HepG2 (cell line): ENCODE data around the gene BGN. TPM values are rescaled to one million over a fixed set of nuclear protein-coding genes. Genes with fewer than 3 reads are reported as not detected.

ENCODE experiments used
- ATAC-seq: fragments of 200-7000 bp; cut with Tn5 transposase; 3 replicates; pipeline ENCODE4 v1.9.1; 2020; ENCODE audit warnings: mild to moderate bottlenecking, moderate library complexity
- BruUV-seq: library from RNA; stranded (reverse); fragments of 400-500 nt; replicated peaks from 2 replicates; lab custom pipeline; 2021; lab: Mats Ljungman, UMichigan
- CTCF ChIA-PET: fragments of 300-600 bp; formaldehyde crosslinking; extraction: SDS; loops from one replicate; lab custom pipeline; 2021; ENCODE audit warnings: low total read pairs, inconsistent platforms, low intra/inter-chr PET ratio; lab: Yijun Ruan, JAX
- POLR2A ChIA-PET: fragments of 350-600 bp; sonication (Branson Sonifier 250); formaldehyde crosslinking; loops from one replicate; lab custom pipeline; 2020; ENCODE audit warnings: antibody characterized with exemption, inconsistent platforms; lab: Yijun Ruan, JAX
- DNase-seq: peaks from one replicate; pipeline ENCODE4 v3.0.0-alpha.2; 2015; ENCODE audit warnings: low spot score
- FAIRE-seq: peaks from 3 replicates; lab custom pipeline; 2011; peaks lifted over from hg19 to GRCh38; lab: Jason Lieb, UNC
- H2AFZ ChIP-seq: one replicate; pipeline ENCODE4 v1.6.1; 2011; ENCODE audit warnings: low read length, inconsistent platforms
- H3K27ac ChIP-seq: fragments of 300-600 bp; 3 replicates; pipeline ENCODE4 v1.8.0; 2011; ENCODE audit warnings: mixed run types, mild to moderate bottlenecking, mixed read lengths, low read length, inconsistent platforms; ENCODE audit not compliant: insufficient read depth; ENCODE audit errors: extremely low read length
- H3K27me3 ChIP-seq, 2 experiments: fragments of 200-600 bp in 1 of 2; 2 replicates in 1 of 2; 3 replicates in 1 of 2; pipeline versions ENCODE4 v1.6.0 to v1.8.0; 2011; ENCODE audit warnings: low read length in 2 of 2, mild to moderate bottlenecking in 2 of 2, moderate library complexity in 2 of 2, inconsistent platforms in 1 of 2; ENCODE audit not compliant: insufficient read depth in 2 of 2, control insufficient read depth in 1 of 2
- H3K36me3 ChIP-seq, 2 experiments: fragments of 200-600 bp in 1 of 2; replicated peaks in 1 of 2; 2 replicates in 1 of 2; 3 replicates in 1 of 2; pipeline versions ENCODE4 v1.5.1 to v1.8.0; 2011; ENCODE audit warnings: low read length in 2 of 2, inconsistent platforms in 1 of 2; ENCODE audit not compliant: insufficient read depth in 2 of 2, control insufficient read depth in 1 of 2
- H3K4me1 ChIP-seq: 2 replicates; pipeline ENCODE4 v1.5.1; 2012; ENCODE audit warnings: low read length, inconsistent platforms; ENCODE audit not compliant: insufficient read depth
- H3K4me2 ChIP-seq: 2 replicates; pipeline ENCODE4 v1.6.0; 2011; ENCODE audit warnings: low read depth, low read length, inconsistent platforms
- H3K4me3 ChIP-seq, 3 experiments: fragments of 200-600 bp in 1 of 3; sonication (generic), shearing (Covaris generic) in 1 of 3; replicated peaks in 1 of 3; 2 replicates each; pipeline ENCODE4 v1.5.1; 2011 to 2016; ENCODE audit warnings: low read length in 3 of 3, inconsistent platforms in 2 of 3, low read depth in 2 of 3, mild to moderate bottlenecking in 2 of 3, control low read depth in 1 of 3, mixed read lengths in 1 of 3; ENCODE audit not compliant: insufficient read depth in 1 of 3
- H3K79me2 ChIP-seq: one replicate; pipeline ENCODE4 v1.6.1; 2011; ENCODE audit warnings: low read length, inconsistent platforms; ENCODE audit not compliant: insufficient read depth
- H3K9ac ChIP-seq: 2 replicates; pipeline ENCODE4 v1.6.0; 2011; ENCODE audit warnings: mild to moderate bottlenecking, low read depth, low read length, inconsistent platforms; ENCODE audit not compliant: insufficient read depth
- H3K9me3 ChIP-seq: 2 replicates; pipeline ENCODE4 v1.5.1; 2012; ENCODE audit warnings: mild to moderate bottlenecking, low read length
- H4K20me1 ChIP-seq: 2 replicates; pipeline ENCODE4 v1.6.0; 2011; ENCODE audit warnings: inconsistent platforms, mild to moderate bottlenecking, low read length, moderate library complexity; ENCODE audit not compliant: insufficient read depth
- ETV5 ChIP-seq: IDR thresholded peaks from 2 replicates; pipeline ENCODE4 v1.6.1; 2018; ENCODE audit warnings: missing biosample characterization, missing genetic modification reagents, inconsistent platforms, borderline replicate concordance
- HNF1B ChIP-seq: sonication (generic); formaldehyde crosslinking; IDR thresholded peaks from 2 replicates; pipeline ENCODE4 v1.5.1; 2020; ENCODE audit warnings: mild to moderate bottlenecking, moderate library complexity, missing genetic modification reagents
- MLX ChIP-seq: IDR thresholded peaks from 2 replicates; pipeline ENCODE4 v1.6.1; 2016
- NFE2 ChIP-seq: sonication (generic); formaldehyde crosslinking; IDR thresholded peaks from 2 replicates; pipeline ENCODE4 v1.4.0; 2020; ENCODE audit warnings: missing genetic modification reagents
- RFX3 ChIP-seq: IDR thresholded peaks from 2 replicates; pipeline ENCODE4 v1.6.1; 2016; ENCODE audit warnings: missing biosample characterization, missing genetic modification reagents
- RNF219 ChIP-seq: sonication (generic); formaldehyde crosslinking; IDR thresholded peaks from 2 replicates; pipeline ENCODE4 v1.5.0; 2020; ENCODE audit warnings: mild to moderate bottlenecking, missing genetic modification reagents
- SIX1 ChIP-seq: sonication (generic); formaldehyde crosslinking; IDR thresholded peaks from 2 replicates; pipeline ENCODE4 v1.4.0; 2020; ENCODE audit warnings: missing genetic modification reagents, borderline replicate concordance
- SRSF9 ChIP-seq: fragments of 200-400 bp; formaldehyde crosslinking; IDR thresholded peaks from 2 replicates; pipeline ENCODE4 v1.6.1; 2018; ENCODE audit warnings: borderline replicate concordance, mild to moderate bottlenecking, low read depth, low read length; ENCODE audit not compliant: insufficient read depth, poor library complexity, severe bottlenecking
- TEF ChIP-seq: sonication (generic); formaldehyde crosslinking; IDR thresholded peaks from 2 replicates; pipeline ENCODE4 v1.5.0; 2020; ENCODE audit warnings: missing genetic modification reagents
- YEATS4 ChIP-seq: sonication (generic); formaldehyde crosslinking; IDR thresholded peaks from 2 replicates; pipeline ENCODE4 v1.4.0; 2020; ENCODE audit warnings: missing genetic modification reagents, borderline replicate concordance
- ZBTB43 ChIP-seq: sonication (generic); formaldehyde crosslinking; conservative IDR thresholded peaks from 2 replicates; pipeline ENCODE4 v1.4.0; 2020; ENCODE audit warnings: missing genetic modification reagents
- ZNF138 ChIP-seq: sonication (generic); formaldehyde crosslinking; IDR thresholded peaks from 2 replicates; pipeline ENCODE4 v1.5.0; 2020; ENCODE audit warnings: mild to moderate bottlenecking, low read depth, missing genetic modification reagents
- ZNF235 ChIP-seq: sonication (generic); formaldehyde crosslinking; IDR thresholded peaks from 2 replicates; pipeline ENCODE4 v1.8.1; 2023; ENCODE audit warnings: mild to moderate bottlenecking, missing genetic modification reagents, borderline replicate concordance
- ZNF30 ChIP-seq: sonication (generic); formaldehyde crosslinking; IDR thresholded peaks from 2 replicates; pipeline ENCODE4 v1.5.0; 2020; ENCODE audit warnings: mild to moderate bottlenecking, missing genetic modification reagents
- ZNF331 ChIP-seq: sonication (generic); formaldehyde crosslinking; IDR thresholded peaks from 2 replicates; pipeline ENCODE4 v1.4.0; 2020; ENCODE audit warnings: missing genetic modification reagents
- ZNF605 ChIP-seq: sonication (generic); formaldehyde crosslinking; IDR thresholded peaks from 2 replicates; pipeline ENCODE4 v1.8.0; 2022; ENCODE audit warnings: mild to moderate bottlenecking, missing genetic modification reagents
- ZNF616 ChIP-seq: sonication (generic); formaldehyde crosslinking; IDR thresholded peaks from 2 replicates; pipeline ENCODE4 v1.5.0; 2020; ENCODE audit warnings: low read depth, mild to moderate bottlenecking, missing genetic modification reagents
- ZSCAN30 ChIP-seq: sonication (generic); formaldehyde crosslinking; IDR thresholded peaks from 2 replicates; pipeline ENCODE4 v1.5.0; 2020; ENCODE audit warnings: mild to moderate bottlenecking, missing genetic modification reagents
- WGBS: methylation state at CpG from one replicate; pipeline ENCODE4 v1.1.6; 2017; ENCODE audit warnings: low lambda C conversion rate; 5-methylcytosine and 5-hydroxymethylcytosine counted together
- in situ Hi-C: cut with HindIII; loops from 2 replicates; pipeline ENCODE4 v1.10.0; 2017; ENCODE audit warnings: low pct_unique_long_range_greater_than_20kb; ENCODE audit not compliant: extremely low pct_ligation_motif_present
- intact Hi-C: fragments of 100-400 bp; cut with micrococcal nuclease; formaldehyde crosslinking; loops from one replicate; pipeline ENCODE4 v1.10.0; 2022; ENCODE audit not compliant: unreplicated experiment
- polyA plus RNA-seq, 8 experiments: library from polyadenylated mRNA; depleted of rRNA in 3 of 8; stranded (reverse) in 7 of 8; unstranded in 1 of 8; fragments of >200 nt; fragmentation: Illumina TruSeq in 4 of 8; extraction: Trizol in 4 of 8; gene quantifications; 2 replicates each; pipeline versions ENCODE4 v1.2.1 to v1.2.3, GENCODE V29; 2011 to 2016; ENCODE audit warnings: low read depth in 4 of 8, missing spikeins in 1 of 8, mixed read lengths in 1 of 8; ENCODE audit not compliant: insufficient read depth in 1 of 8
- total RNA-seq, 5 experiments: library from RNA; depleted of rRNA; stranded (reverse); fragments of >200 nt; fragmentation: Illumina TruSeq; extraction: Trizol; gene quantifications; 2 replicates each; pipeline ENCODE4 v1.2.3, GENCODE V29; 2016; ENCODE audit warnings: low read depth in 1 of 5

The BGN gene
- total and polyA plus RNA-seq, 2 of the 13 experiments (the other 11 are each of a cell fraction or from before 2014, with no cell fraction given) = 0.18 to 0.63 TPM

- Histone ChIP-seq H3K9ac (no peak overlapping the region), H4K20me1 (no peaks in the 10 kb centered on the region), H3K4me2 (no peak overlapping the region), H3K27ac (no peak overlapping the region), H3K79me2 (no peaks in the 10 kb centered on the region), H3K27me3 (no peaks in the 10 kb centered on the region; a peak in 1 of 5 replicates), H2AFZ (no peak overlapping the region), H3K36me3 (no peaks in the 10 kb centered on the region), H3K4me1 (no peaks in the 10 kb centered on the region), H3K4me3 (no peak overlapping the region), H3K9me3 (no peaks in the 10 kb centered on the region)
- in situ Hi-C loops = no loop called here
- no peak for FAIRE-seq
- CTCF ChIA-PET = no interaction called here
- intact Hi-C loops = no loop called here
- no peak for DNase-seq
- WGBS = 20% methylated on average over 1 of the region's 35 CpGs
- POLR2A ChIA-PET = no interaction called here
- BruUV-seq = no TSS peak
- ATAC-seq = no peak
- no peak for TF ChIP-seq ZNF235 (CRISPR knock-in tag)
- no peak for TF ChIP-seq MLX
- no peak for TF ChIP-seq ZSCAN30
- TF ChIP-seq ZNF30 (CRISPR knock-in tag) = no peak
- no peak for TF ChIP-seq SIX1 (CRISPR knock-in tag)
- TF ChIP-seq ZNF616 = no peak
- TF ChIP-seq NFE2 (CRISPR knock-in tag) = no peak
- TF ChIP-seq TEF = no peak
- no peak for TF ChIP-seq RNF219
- no peak for TF ChIP-seq ZNF605 (CRISPR knock-in tag)
- TF ChIP-seq ZBTB43 = no peak
- TF ChIP-seq YEATS4 (CRISPR knock-in tag) = no peak
- TF ChIP-seq ETV5 (CRISPR knock-in tag) = no peak
- no peak for TF ChIP-seq SRSF9
- no peak for TF ChIP-seq ZNF331 (CRISPR knock-in tag)
- no peak for TF ChIP-seq RFX3 (CRISPR knock-in tag)
- no peak for TF ChIP-seq ZNF138 (CRISPR knock-in tag)
- no peak for TF ChIP-seq HNF1B (CRISPR knock-in tag)
Measured at GRCh38 chrX:153445106-153445855, 49.5 kb upstream of the BGN start.
